H1 (cell line): ENCODE data around the gene TOMT. TPM values are rescaled to one million over a fixed set of nuclear protein-coding genes. Genes with fewer than 3 reads are reported as not detected.

ENCODE experiments used
- CTCF ChIA-PET: fragments of 300-600 bp; sonication (Branson Sonifier 250); formaldehyde crosslinking; loops from one replicate; lab custom pipeline; 2021; ENCODE audit not compliant: partially characterized antibody; lab: Charles Lee
- POLR2A ChIA-PET: fragments of 300-600 bp; sonication (Branson Sonifier 250); formaldehyde crosslinking; loops from one replicate; lab custom pipeline; 2021; ENCODE audit warnings: inconsistent platforms; ENCODE audit not compliant: partially characterized antibody; lab: Charles Lee
- DNase-seq, 2 experiments: peaks; one replicate each; pipeline versions ENCODE4 v3.0.0 to v3.0.0-alpha.2; 2010 to 2022; ENCODE audit warnings: low spot score in 2 of 2, low read depth in 1 of 2, mixed read lengths in 1 of 2
- FAIRE-seq: peaks from 2 replicates; lab custom pipeline; 2011; peaks lifted over from hg19 to GRCh38; lab: Jason Lieb, UNC
- H2AFZ ChIP-seq: 2 replicates; pipeline ENCODE4 v1.8.1; 2012; ENCODE audit warnings: low read length, inconsistent platforms
- H2AK5ac ChIP-seq: 2 replicates; pipeline ENCODE4 v1.6.1; 2013; ENCODE audit warnings: low read depth, low read length
- H2BK120ac ChIP-seq: replicated peaks from 2 replicates; pipeline ENCODE3; 2013; ENCODE audit warnings: low read depth, low read length, inconsistent platforms
- H2BK12ac ChIP-seq: 2 replicates; pipeline ENCODE4 v1.6.1; 2013; ENCODE audit warnings: low read depth, low read length
- H2BK15ac ChIP-seq: 2 replicates; pipeline ENCODE4 v1.6.1; 2013; ENCODE audit warnings: low read length
- H2BK20ac ChIP-seq: 2 replicates; pipeline ENCODE4 v1.6.1; 2013; ENCODE audit warnings: low read length
- H2BK5ac ChIP-seq: 2 replicates; pipeline ENCODE4 v1.6.1; 2013; ENCODE audit warnings: low read depth, low read length
- H3K14ac ChIP-seq: 2 replicates; pipeline ENCODE4 v1.6.1; 2013; ENCODE audit warnings: inconsistent platforms; ENCODE audit not compliant: insufficient read length
- H3K18ac ChIP-seq: 2 replicates; pipeline ENCODE4 v1.6.1; 2013; ENCODE audit warnings: low read length; ENCODE audit errors: extremely low read depth
- H3K23ac ChIP-seq: 2 replicates; pipeline ENCODE4 v1.6.1; 2013; ENCODE audit warnings: inconsistent platforms; ENCODE audit not compliant: insufficient read length
- H3K23me2 ChIP-seq: 2 replicates; pipeline ENCODE4 v1.6.1; 2013; ENCODE audit warnings: low read depth, low read length
- H3K27ac ChIP-seq: 2 replicates; pipeline ENCODE4 v1.6.1; 2011; ENCODE audit warnings: low read depth, low read length, inconsistent platforms
- H3K27me3 ChIP-seq, 4 experiments: replicated peaks in 1 of 4; 1 replicate in 1 of 4; 2 replicates in 3 of 4; pipeline versions ENCODE4 v1.6.1 to v1.8.1; 2011 to 2013; ENCODE audit warnings: low read length in 3 of 4, mild to moderate bottlenecking in 3 of 4, inconsistent platforms in 2 of 4, mixed read lengths in 2 of 4, moderate library complexity in 1 of 4; ENCODE audit not compliant: control insufficient read depth in 3 of 4, insufficient read depth in 3 of 4; ENCODE audit errors: extremely low read depth in 1 of 4
- H3K36me3 ChIP-seq, 4 experiments: 2 replicates each; pipeline versions ENCODE4 v1.6.1 to v1.8.1; 2011 to 2013; ENCODE audit warnings: mild to moderate bottlenecking in 4 of 4, low read length in 3 of 4, moderate library complexity in 2 of 4, control low read depth in 1 of 4, inconsistent platforms in 1 of 4; ENCODE audit not compliant: insufficient read depth in 4 of 4, control insufficient read depth in 2 of 4
- H3K4ac ChIP-seq: replicated peaks from 2 replicates; pipeline ENCODE3; 2013; ENCODE audit warnings: low read length, low read depth, mixed read lengths, inconsistent platforms; ENCODE audit not compliant: insufficient read length
- H3K4me1 ChIP-seq, 4 experiments: replicated peaks in 1 of 4; 1 replicate in 1 of 4; 2 replicates in 3 of 4; pipeline versions ENCODE4 v1.6.1 to v1.8.1; 2011 to 2013; ENCODE audit warnings: low read length in 3 of 4, inconsistent platforms in 2 of 4, mixed read lengths in 1 of 4; ENCODE audit not compliant: insufficient read depth in 4 of 4, control insufficient read depth in 3 of 4
- H3K4me2 ChIP-seq, 2 experiments: 2 replicates each; pipeline versions ENCODE4 v1.6.1 to v1.8.1; 2011 to 2013; ENCODE audit warnings: low read depth in 2 of 2, low read length in 2 of 2, control low read depth in 1 of 2, inconsistent platforms in 1 of 2, mild to moderate bottlenecking in 1 of 2; ENCODE audit not compliant: insufficient read depth in 1 of 2
- H3K4me3 ChIP-seq, 4 experiments: fragments of 200-600, 300-600 bp in 1 of 4; sonication (generic), shearing (Covaris generic), sonication (Bioruptor Twin) in 1 of 4; 2 replicates each; pipeline versions ENCODE4 v1.5.1 to v1.8.1; 2011 to 2016; ENCODE audit warnings: low read length in 4 of 4, low read depth in 3 of 4, control low read depth in 2 of 4, inconsistent platforms in 2 of 4, mild to moderate bottlenecking in 2 of 4, mixed read lengths in 1 of 4, moderate library complexity in 1 of 4; ENCODE audit not compliant: insufficient read depth in 2 of 4; ENCODE audit errors: extremely low read depth in 1 of 4
- H3K56ac ChIP-seq: replicated peaks from 2 replicates; pipeline ENCODE3; 2013; ENCODE audit warnings: low read depth, mild to moderate bottlenecking, mixed read lengths, low read length, inconsistent platforms; ENCODE audit not compliant: insufficient read length
- H3K79me1 ChIP-seq: 2 replicates; pipeline ENCODE4 v1.6.1; 2013; ENCODE audit warnings: low read depth, low read length, control low read depth
- H3K79me2 ChIP-seq, 2 experiments: 2 replicates each; pipeline versions ENCODE4 v1.6.1 to v1.8.1; 2012 to 2013; ENCODE audit warnings: low read length in 2 of 2, mild to moderate bottlenecking in 2 of 2, inconsistent platforms in 1 of 2; ENCODE audit not compliant: insufficient read depth in 2 of 2, control insufficient read depth in 1 of 2
- H3K9ac ChIP-seq, 4 experiments: replicated peaks in 1 of 4; 1 replicate in 1 of 4; 2 replicates in 3 of 4; pipeline versions ENCODE4 v1.6.1 to v1.8.1; 2011 to 2013; ENCODE audit warnings: low read depth in 3 of 4, low read length in 3 of 4, control low read depth in 2 of 4, mild to moderate bottlenecking in 2 of 4, moderate library complexity in 2 of 4, inconsistent platforms in 1 of 4; ENCODE audit errors: extremely low read depth in 1 of 4
- H3K9me3 ChIP-seq, 2 experiments: 2 replicates each; pipeline versions ENCODE4 v1.6.1 to v1.8.1; 2012 to 2013; ENCODE audit warnings: mild to moderate bottlenecking in 2 of 2, moderate library complexity in 2 of 2, control low read depth in 1 of 2, inconsistent platforms in 1 of 2, low read depth in 1 of 2, low read length in 1 of 2, mixed read lengths in 1 of 2; ENCODE audit not compliant: insufficient read depth in 2 of 2
- H4K20me1 ChIP-seq, 2 experiments: replicated peaks in 1 of 2; 2 replicates each; pipeline versions ENCODE3 to v1.8.1; 2011 to 2013; ENCODE audit warnings: inconsistent platforms in 2 of 2, low read length in 2 of 2, mild to moderate bottlenecking in 1 of 2; ENCODE audit not compliant: insufficient read depth in 2 of 2, control insufficient read depth in 1 of 2
- H4K5ac ChIP-seq: 2 replicates; pipeline ENCODE4 v1.6.1; 2013; ENCODE audit warnings: low read length, low read depth, mixed read lengths, inconsistent platforms; ENCODE audit not compliant: insufficient read length
- H4K8ac ChIP-seq: 2 replicates; pipeline ENCODE4 v1.8.0; 2013; ENCODE audit warnings: mild to moderate bottlenecking, moderate library complexity, low read length, inconsistent platforms; ENCODE audit not compliant: insufficient read depth; ENCODE audit errors: extremely low read depth
- H4K91ac ChIP-seq: replicated peaks from 2 replicates; pipeline ENCODE3; 2013; ENCODE audit warnings: low read length, mixed read lengths, inconsistent platforms; ENCODE audit not compliant: insufficient read length
- BRCA1 ChIP-seq: IDR thresholded peaks from 2 replicates; pipeline ENCODE4 v1.6.1; 2012; ENCODE audit warnings: low read depth, low read length, improper control_type of control experiment
- CTCF ChIP-seq, 3 experiments: IDR thresholded peaks; 1 replicate in 2 of 3; 2 replicates in 1 of 3; pipeline versions ENCODE4 v1.5.1 to v1.6.1; 2011; ENCODE audit warnings: low read length in 3 of 3, mild to moderate bottlenecking in 3 of 3, inconsistent platforms in 2 of 3, low read depth in 1 of 3, moderate library complexity in 1 of 3; ENCODE audit not compliant: insufficient read depth in 1 of 3; ENCODE audit errors: control extremely low read depth in 1 of 3
- RAD21 ChIP-seq, 2 experiments: IDR thresholded peaks in 1 of 2; conservative IDR thresholded peaks in 1 of 2; 2 replicates each; pipeline ENCODE4 v1.6.1; 2011; ENCODE audit warnings: low read depth in 2 of 2, low read length in 2 of 2, improper control_type of control experiment in 1 of 2, inconsistent platforms in 1 of 2, mild to moderate bottlenecking in 1 of 2, moderate library complexity in 1 of 2
- WGBS, 2 experiments: shearing (Covaris generic) in 1 of 2; methylation state at CpG; one replicate each; pipeline versions ENCODE4 v1.1.6 to v1.1.7; 2013 to 2015; ENCODE audit warnings: low lambda C conversion rate in 2 of 2, mixed read lengths in 2 of 2, inconsistent platforms in 1 of 2, low coverage in 1 of 2, missing lambda C conversion rate in 1 of 2; ENCODE audit not compliant: insufficient replicate concordance in 2 of 2, insufficient coverage in 1 of 2, insufficient read length in 1 of 2; ENCODE audit errors: extremely low coverage in 1 of 2, missing lambda C conversion rate in 1 of 2; 5-methylcytosine and 5-hydroxymethylcytosine counted together
- polyA plus RNA-seq, 7 experiments: library from polyadenylated mRNA; depleted of rRNA in 3 of 7; stranded (reverse) in 5 of 7; unstranded in 2 of 7; fragments of >200 nt in 5 of 7; fragments of 200-250 nt in 2 of 7; gene quantifications; 1 replicate in 5 of 7; 2 replicates in 1 of 7; 4 replicates in 1 of 7; pipeline versions ENCODE4 v1.2.1 to v1.2.3, GENCODE V29; 2011 to 2013; ENCODE audit warnings: missing spikeins in 2 of 7, mixed read lengths in 2 of 7
- total RNA-seq: library from RNA; stranded (reverse); fragmentation: NEBNext Ultra II Directional; extraction: Animal tissue kit (Norgen Biotek cat#: 25700); gene quantifications from 2 replicates; pipeline ENCODE4 v1.2.1, GENCODE V29; 2021

The TOMT gene
- total and polyA plus RNA-seq, 2 of the 8 experiments (the other 6 are each of a cell fraction or from before 2014, with no cell fraction given) = 0.11 TPM; not detected in 1

- Histone ChIP-seq H3K23me2 (peaks cover 4% of the 10 kb centered on the region; the same call in 1 of the 2 replicates), H2AFZ (no peak overlapping the region), H3K79me1 (peaks cover 11% of the 10 kb centered on the region; the same call in 1 of the 2 replicates), H3K36me3 (no peaks in the 10 kb centered on the region; a peak in 2 of 8 replicates), H3K9me3 (no peaks in the 10 kb centered on the region), H2BK15ac (no peak overlapping the region), H3K23ac (no peak overlapping the region), H3K79me2 (peaks cover 25 to 95% of the 10 kb centered on the region in 2 experiments), H3K27ac (no peak overlapping the region), H2BK12ac (no peak overlapping the region), H3K4ac (no peak overlapping the region), H2BK5ac (no peak overlapping the region), H4K20me1 (peaks cover 4 to 13% of the 10 kb centered on the region in 2 experiments), H3K14ac (no peak overlapping the region), H2BK120ac (no peak overlapping the region), H4K5ac (no peak overlapping the region), H2BK20ac (no peak overlapping the region), H2AK5ac (no peak overlapping the region), H3K56ac (no peak overlapping the region), H3K18ac (no peak overlapping the region), H3K9ac (no peak overlapping the region), H4K91ac (no peak overlapping the region), H3K4me2 (no peak overlapping the region), H4K8ac (no peak overlapping the region), H3K4me1 (peaks cover 0 to 11% (median 0%) of the 10 kb centered on the region in 4 experiments; a peak in 3 of 7 replicates), H3K4me3 (no peak overlapping the region), H3K27me3 (no peaks in the 10 kb centered on the region)
- FAIRE-seq (no peak), DNase-seq (no peak)
- TF ChIP-seq RAD21 (IDR thresholded peaks at IDR 0.05 in 1 of 2, conservative IDR thresholded peaks at IDR 0.05 in 1 of 2; ENCODE audit: low read depth in 2 of 2, low read length in 2 of 2) (peak in 1 of 2 experiments; percentile 26; a peak in 2 of 4 replicates), BRCA1 (no peak), CTCF (IDR thresholded peaks at IDR 0.05; ENCODE audit: control extremely low read depth in 1 of 3, insufficient read depth in 1 of 3, low read depth in 1 of 3, low read length in 3 of 3) (peak; percentile 8 to 53 (median 11); a peak in 2 of 4 replicates)
- CTCF ChIA-PET = interaction anchor here (0.8 to 5.1 kb wide), 22 partner anchors 9 to 174 kb away, joined by 3 to 33 read pairs (median 4); no protein-coding TSS in a partner anchor
- POLR2A ChIA-PET = interaction anchor here (0.8 to 2.0 kb wide), 5 partner anchors 11 to 45 kb away, joined by 4 to 6 read pairs (median 5); partner anchors contain the start of gene ANAPC15
- WGBS, 2 experiments = 94% methylated on average over 1 of the region's 1 CpG; no CpG with 5 or more reads in 1 of the 2 experiments
Measured at GRCh38 chr11:72075109-72075508, 30.6 kb upstream of the TOMT start.
